ENCODE results near the gene GABRB2. TPM values are rescaled to one million over a fixed set of nuclear protein-coding genes. Genes with fewer than 3 reads are reported as not detected.

Gene GABRB2
- total RNA-seq, 1 donor from 2014 or later, result 0.20 TPM

- Histone ChIP-seq H3K27me3 (ENCODE audit: insufficient read depth, low read length) (no peaks in the 10 kb centered on the region), H3K27ac (ENCODE audit: low read depth, low read length) (no peak overlapping the region), H3K36me3 (ENCODE audit: insufficient read depth, low read length) (no peaks in the 10 kb centered on the region), H2AFZ (ENCODE audit: low read depth, low read length) (no peak overlapping the region), H3K9me3 (ENCODE audit: insufficient read depth, low read depth, low read length) (no peaks in the 10 kb centered on the region), H3K4me1 (ENCODE audit: insufficient read depth, low read length) (no peaks in the 10 kb centered on the region), H3K79me2 (ENCODE audit: insufficient read depth, low read length) (no peaks in the 10 kb centered on the region), H4K20me1 (ENCODE audit: insufficient read depth, low read length) (no peaks in the 10 kb centered on the region), H3K4me2 (ENCODE audit: low read length) (no peak overlapping the region), H3K4me3 (ENCODE audit: insufficient read depth, low read depth, low read length) (no peak overlapping the region), H3K9ac (ENCODE audit: low read length) (no peak overlapping the region)
- H3K27ac Mint-ChIP-seq (ENCODE audit: unreplicated experiment), result no peak overlapping the region
- no peaks in the 10 kb centered on the region for H3K36me3 Mint-ChIP-seq (ENCODE audit: low read depth, unreplicated experiment)
- H3K9me3 Mint-ChIP-seq (ENCODE audit: unreplicated experiment), result no peaks in the 10 kb centered on the region
- no peaks in the 10 kb centered on the region for H3K4me1 Mint-ChIP-seq (ENCODE audit: low read depth, unreplicated experiment)
- H3K27me3 Mint-ChIP-seq (ENCODE audit: low read depth, unreplicated experiment), result peaks cover 5% of the 10 kb centered on the region
- TF ChIP-seq EZH2 (IDR thresholded peaks at IDR 0.05; ENCODE audit: insufficient read depth, low read length), result no peak
- TF ChIP-seq CTCF (IDR thresholded peaks at IDR 0.05; ENCODE audit: insufficient read depth, low read depth, low read length), result no peak
- H3K4me3 Mint-ChIP-seq (ENCODE audit: unreplicated experiment), result no peak overlapping the region
- DNase-seq (ENCODE audit: low read depth), result no peak
- FAIRE-seq, result no peak
Observed at GRCh38 chr5:161572914-161573313, 26.4 kb upstream of the GABRB2 start.

GRCh38 chr5:161566081-161566480 is 19.6 kb upstream of the GABRB2 start:
- H3K4me3 Mint-ChIP-seq (ENCODE audit: unreplicated experiment), result no peak overlapping the region
- H3K79me2 ChIP-seq (ENCODE audit: insufficient read depth, low read length), result no peaks in the 10 kb centered on the region
- no peaks in the 10 kb centered on the region for H3K27me3 ChIP-seq (ENCODE audit: insufficient read depth, low read length)
- H3K27ac Mint-ChIP-seq (ENCODE audit: unreplicated experiment), result no peak overlapping the region
- no peaks in the 10 kb centered on the region for H3K9me3 Mint-ChIP-seq (ENCODE audit: unreplicated experiment)
- DNase-seq (ENCODE audit: low read depth) (no peak), FAIRE-seq (no peak)
- H3K9ac ChIP-seq (ENCODE audit: low read length), result no peak overlapping the region
- no peak overlapping the region for H2AFZ ChIP-seq (ENCODE audit: low read depth, low read length)
- no peak overlapping the region for H3K4me3 ChIP-seq (ENCODE audit: insufficient read depth, low read depth, low read length)
- H3K4me1 ChIP-seq (ENCODE audit: insufficient read depth, low read length), result no peaks in the 10 kb centered on the region
- H3K4me1 Mint-ChIP-seq (ENCODE audit: low read depth, unreplicated experiment), result no peaks in the 10 kb centered on the region
- TF ChIP-seq EZH2 (IDR thresholded peaks at IDR 0.05; ENCODE audit: insufficient read depth, low read length) (no peak), CTCF (IDR thresholded peaks at IDR 0.05; ENCODE audit: insufficient read depth, low read depth, low read length) (no peak)
- H3K36me3 ChIP-seq (ENCODE audit: insufficient read depth, low read length), result no peaks in the 10 kb centered on the region
- no peaks in the 10 kb centered on the region for H4K20me1 ChIP-seq (ENCODE audit: insufficient read depth, low read length)
- no peaks in the 10 kb centered on the region for H3K9me3 ChIP-seq (ENCODE audit: insufficient read depth, low read depth, low read length)
- H3K27me3 Mint-ChIP-seq (ENCODE audit: low read depth, unreplicated experiment), result peaks cover 10% of the 10 kb centered on the region
- no peak overlapping the region for H3K27ac ChIP-seq (ENCODE audit: low read depth, low read length)
- no peaks in the 10 kb centered on the region for H3K36me3 Mint-ChIP-seq (ENCODE audit: low read depth, unreplicated experiment)
- H3K4me2 ChIP-seq (ENCODE audit: low read length), result no peak overlapping the region

- Histone ChIP-seq H3K79me2 (ENCODE audit: insufficient read depth, low read length) (no peaks in the 10 kb centered on the region), H4K20me1 (ENCODE audit: insufficient read depth, low read length) (no peaks in the 10 kb centered on the region), H3K4me3 (ENCODE audit: insufficient read depth, low read depth, low read length) (no peak overlapping the region), H3K27ac (ENCODE audit: low read depth, low read length) (no peak overlapping the region), H2AFZ (ENCODE audit: low read depth, low read length) (no peak overlapping the region), H3K4me2 (ENCODE audit: low read length) (no peak overlapping the region), H3K4me1 (ENCODE audit: insufficient read depth, low read length) (no peaks in the 10 kb centered on the region), H3K9me3 (ENCODE audit: insufficient read depth, low read depth, low read length) (no peaks in the 10 kb centered on the region), H3K9ac (ENCODE audit: low read length) (no peak overlapping the region), H3K36me3 (ENCODE audit: insufficient read depth, low read length) (no peaks in the 10 kb centered on the region), H3K27me3 (ENCODE audit: insufficient read depth, low read length) (no peaks in the 10 kb centered on the region)
- Mint-ChIP-seq H3K36me3 (ENCODE audit: low read depth, unreplicated experiment) (no peaks in the 10 kb centered on the region), H3K4me1 (ENCODE audit: low read depth, unreplicated experiment) (no peaks in the 10 kb centered on the region), H3K4me3 (ENCODE audit: unreplicated experiment) (no peak overlapping the region), H3K27me3 (ENCODE audit: low read depth, unreplicated experiment) (peaks cover 5% of the 10 kb centered on the region), H3K27ac (ENCODE audit: unreplicated experiment) (no peak overlapping the region), H3K9me3 (ENCODE audit: unreplicated experiment) (no peaks in the 10 kb centered on the region)
- no peak for TF ChIP-seq EZH2 (IDR thresholded peaks at IDR 0.05; ENCODE audit: insufficient read depth, low read length)
- no peak for TF ChIP-seq CTCF (IDR thresholded peaks at IDR 0.05; ENCODE audit: insufficient read depth, low read depth, low read length)
- FAIRE-seq (no peak), DNase-seq (ENCODE audit: low read depth) (no peak)
Observed at GRCh38 chr5:161562446-161562845, 15.9 kb upstream of the GABRB2 start.

All from astrocyte (in vitro differentiated cells and primary cell).